HG03342 (cell line): ENCODE data around the gene AAK1.
"Not testable (repeated sequence)": the region's sequence is repeated elsewhere in the genome, so short reads cannot be mapped to it uniquely, and the experiment has no call there.

Source experiments
- ATAC-seq: cut with Tn5 transposase; IDR thresholded peaks from one replicate; pipeline ENCODE4 v1.9.1; 2021; ENCODE audit warnings: mild to moderate bottlenecking, moderate library complexity; ENCODE audit not compliant: unreplicated experiment

Gene AAK1

GRCh38 chr2:69576880-69577279 is 66.7 kb downstream of the AAK1 start:
- ATAC-seq = no peak

- ATAC-seq = no peak
These were observed 67.6 kb downstream of the AAK1 start for GRCh38 chr2:69575926-69576325.

GRCh38 chr2:69575371-69575770 is 68.2 kb downstream of the AAK1 start:
- not testable (repeated sequence) for ATAC-seq

- ATAC-seq = no peak
These were observed 70.9 kb downstream of the AAK1 start for GRCh38 chr2:69572641-69573040.

- no peak for ATAC-seq
These were observed 72.3 kb downstream of the AAK1 start for GRCh38 chr2:69571189-69571588.

GRCh38 chr2:69570474-69570873 is 73.1 kb downstream of the AAK1 start:
- no peak for ATAC-seq

GRCh38 chr2:69567909-69568300 is 75.6 kb downstream of the AAK1 start:
- no peak for ATAC-seq

GRCh38 chr2:69567157-69567908 is 76.2 kb downstream of the AAK1 start:
- ATAC-seq = no peak

GRCh38 chr2:69566669-69567068 is 76.9 kb downstream of the AAK1 start:
- ATAC-seq = no peak

GRCh38 chr2:69565431-69565839 is 78.1 kb downstream of the AAK1 start:
- no peak for ATAC-seq

GRCh38 chr2:69564604-69565003 is 78.9 kb downstream of the AAK1 start:
- ATAC-seq = no peak

- no peak for ATAC-seq
These were observed 80.5 kb downstream of the AAK1 start for GRCh38 chr2:69563021-69563420.

GRCh38 chr2:69561101-69561500 is 82.4 kb downstream of the AAK1 start:
- no peak for ATAC-seq

- ATAC-seq = no peak
These were observed 83.4 kb downstream of the AAK1 start for GRCh38 chr2:69560147-69560482.

GRCh38 chr2:69559442-69560146 is 83.9 kb downstream of the AAK1 start:
- ATAC-seq = peak; percentile 50

GRCh38 chr2:69556008-69556407 is 87.5 kb downstream of the AAK1 start:
- no peak for ATAC-seq

GRCh38 chr2:69554981-69555380 is 88.6 kb downstream of the AAK1 start:
- ATAC-seq = peak; percentile 53

GRCh38 chr2:69554568-69554967 is 89.0 kb downstream of the AAK1 start:
- no peak for ATAC-seq

- no peak for ATAC-seq
These were observed 89.5 kb downstream of the AAK1 start for GRCh38 chr2:69553991-69554390.

- ATAC-seq = not testable (repeated sequence)
These were observed 93.0 kb downstream of the AAK1 start for GRCh38 chr2:69550511-69550910.

- ATAC-seq = no peak
These were observed 94.1 kb downstream of the AAK1 start for GRCh38 chr2:69549421-69549820.

GRCh38 chr2:69547984-69548715 is 95.4 kb downstream of the AAK1 start:
- ATAC-seq = no peak
